A549 (cell line): ENCODE results near the gene NCOA4. TPM values are rescaled to one million over a fixed set of nuclear protein-coding genes. Genes with fewer than 3 reads are reported as not detected.
A peak's percentile ranks its signal among the peaks of the same experiment; 100 is the strongest.

Experiments
- ATAC-seq, 2 experiments: fragments of 200-7000 bp in 1 of 2; fragments of >200 bp in 1 of 2; cut with Nextera tagmentation in 1 of 2; cut with Tn5 transposase in 1 of 2; 3 replicates each; pipeline versions ENCODE4 v1.8.0 to v1.9.1; 2018 to 2020; ENCODE audit warnings: mild to moderate bottlenecking in 1 of 2, moderate library complexity in 1 of 2
- CTCF ChIA-PET: fragments of 300-600 bp; sonication (Branson Sonifier 250); formaldehyde crosslinking; extraction: SDS; loops from one replicate; lab custom pipeline; 2021; ENCODE audit warnings: antibody characterized with exemption, inconsistent platforms; lab: Yijun Ruan, JAX
- POLR2A ChIA-PET: fragments of 350-600 bp; formaldehyde crosslinking; extraction: SDS; loops from one replicate; lab custom pipeline; 2021; ENCODE audit warnings: antibody characterized with exemption, inconsistent platforms; lab: Yijun Ruan, JAX
- DNase-seq, 2 experiments: peaks; one replicate each; pipeline versions ENCODE4 v3.0.0 to v3.0.0-alpha.2; 2011 to 2016; ENCODE audit warnings: low read depth in 1 of 2, low spot score in 1 of 2
- FAIRE-seq: peaks from 2 replicates; lab custom pipeline; 2011; peaks lifted over from hg19 to GRCh38; lab: Jason Lieb, UNC
- H3K27ac ChIP-seq, 2 experiments: fragments of >200 bp; sonication (Bioruptor Twin); formaldehyde crosslinking; 3 replicates each; pipeline ENCODE4 v1.5.1; 2016 to 2017
- H3K4me1 ChIP-seq: fragments of >200 bp; sonication (Bioruptor Twin); formaldehyde crosslinking; 3 replicates; pipeline ENCODE4 v1.6.1; 2016
- H3K4me2 ChIP-seq: fragments of >200 bp; sonication (Bioruptor Twin); formaldehyde crosslinking; 3 replicates; pipeline ENCODE4 v1.6.1; 2016
- H3K4me3 ChIP-seq: fragments of >200 bp; sonication (Bioruptor Twin); formaldehyde crosslinking; 3 replicates; pipeline ENCODE4 v1.5.1; 2016
- H3K9me3 ChIP-seq: fragments of >200 bp; sonication (Bioruptor Twin); formaldehyde crosslinking; 3 replicates; pipeline ENCODE4 v1.6.1; 2016
- CBX2 ChIP-seq: fragments of 200-600 bp; sonication (generic); IDR thresholded peaks from 2 replicates; pipeline ENCODE4 v1.6.1; 2016; ENCODE audit warnings: low read depth, mild to moderate bottlenecking, borderline replicate concordance
- CHD2 ChIP-seq: fragments of 150-350 bp; IDR thresholded peaks from 2 replicates; pipeline ENCODE4 v1.6.1; 2014; ENCODE audit warnings: low read length; ENCODE audit not compliant: partially characterized antibody
- CHD4 ChIP-seq: fragments of 200-600 bp; sonication (generic); IDR thresholded peaks from 2 replicates; pipeline ENCODE4 v1.6.1; 2016; ENCODE audit warnings: antibody characterized with exemption, mild to moderate bottlenecking, borderline replicate concordance
- EHF ChIP-seq: fragments of 250-450 bp; sonication (Bioruptor Pico); IDR thresholded peaks from 2 replicates; pipeline ENCODE4 v1.5.0; 2020; ENCODE audit warnings: mild to moderate bottlenecking
- EP300 ChIP-seq, 2 experiments: fragments of >200 bp; sonication (Bioruptor Twin); formaldehyde crosslinking; IDR thresholded peaks; 2 replicates in 1 of 2; 3 replicates in 1 of 2; pipeline ENCODE4 v1.6.1; 2016 to 2017
- ESRRA ChIP-seq: fragments of 150-350 bp; IDR thresholded peaks from 2 replicates; pipeline ENCODE4 v1.6.1; 2014; ENCODE audit warnings: mild to moderate bottlenecking, low read length, borderline replicate concordance
- FOSB ChIP-seq: fragments of 250-450 bp; sonication (Bioruptor Pico); IDR thresholded peaks from 2 replicates; pipeline ENCODE4 v1.5.0; 2020; ENCODE audit warnings: mild to moderate bottlenecking, moderate library complexity
- FOSL2 ChIP-seq, 2 experiments: fragments of 450-650 bp in 1 of 2; fragments of >200 bp in 1 of 2; sonication (Bioruptor Twin) in 1 of 2; formaldehyde crosslinking; IDR thresholded peaks; 2 replicates each; pipeline versions ENCODE4 v1.5.0 to v1.6.1; 2016 to 2020; ENCODE audit warnings: mild to moderate bottlenecking in 1 of 2, moderate library complexity in 1 of 2
- HEYL ChIP-seq: fragments of 250-450 bp; sonication (Bioruptor Pico); IDR thresholded peaks from 2 replicates; pipeline ENCODE4 v1.8.0; 2021; ENCODE audit warnings: mild to moderate bottlenecking, moderate library complexity
- HOXA7 ChIP-seq: fragments of 250-450 bp; sonication (Bioruptor Pico); IDR thresholded peaks from 2 replicates; pipeline ENCODE4 v1.5.0; 2020; ENCODE audit warnings: mild to moderate bottlenecking, moderate library complexity
- HOXB5 ChIP-seq: fragments of 250-450 bp; sonication (Bioruptor Pico); IDR thresholded peaks from 2 replicates; pipeline ENCODE4 v1.5.0; 2020; ENCODE audit warnings: mild to moderate bottlenecking, moderate library complexity
- JUN ChIP-seq, 2 experiments: fragments of >200 bp; sonication (Bioruptor Twin); formaldehyde crosslinking; IDR thresholded peaks; 2 replicates in 1 of 2; 3 replicates in 1 of 2; pipeline ENCODE4 v1.6.1; 2016 to 2017
- MAFK ChIP-seq: fragments of 450-650 bp; IDR thresholded peaks from 2 replicates; pipeline ENCODE4 v1.6.1; 2014; ENCODE audit not compliant: partially characterized antibody
- MAZ ChIP-seq: fragments of 150-350 bp; IDR thresholded peaks from 2 replicates; pipeline ENCODE4 v1.6.1; 2014; ENCODE audit warnings: antibody characterized with exemption, low read depth, low read length, borderline replicate concordance
- NFE2L2 ChIP-seq: fragments of 150-350 bp; conservative IDR thresholded peaks from 2 replicates; pipeline ENCODE4 v1.6.1; 2014; ENCODE audit warnings: low read length
- NPAS2 ChIP-seq: fragments of 250-450 bp; sonication (Bioruptor Pico); IDR thresholded peaks from 2 replicates; pipeline ENCODE4 v1.8.0; 2022; ENCODE audit warnings: mild to moderate bottlenecking, moderate library complexity, borderline replicate concordance
- RCOR1 ChIP-seq: fragments of 150-350 bp; IDR thresholded peaks from 2 replicates; pipeline ENCODE4 v1.6.1; 2014; ENCODE audit warnings: antibody characterized with exemption, low read length, low read depth
- RFX5 ChIP-seq: fragments of 450-650 bp; IDR thresholded peaks from 2 replicates; pipeline ENCODE4 v1.7.1; 2014; ENCODE audit warnings: antibody characterized with exemption, mild to moderate bottlenecking, moderate library complexity
- SREBF2 ChIP-seq: fragments of 450-650 bp; IDR thresholded peaks from 2 replicates; pipeline ENCODE4 v1.6.1; 2014; ENCODE audit warnings: mild to moderate bottlenecking, moderate library complexity
- TFCP2L1 ChIP-seq: fragments of 250-450 bp; sonication (Bioruptor Pico); IDR thresholded peaks from 2 replicates; pipeline ENCODE4 v1.5.0; 2021; ENCODE audit warnings: mild to moderate bottlenecking
- TP53 ChIP-seq: fragments of 250-450 bp; sonication (Bioruptor Pico); IDR thresholded peaks from 2 replicates; pipeline ENCODE4 v1.5.0; 2021; ENCODE audit warnings: mild to moderate bottlenecking, moderate library complexity
- ZC3H11A ChIP-seq: fragments of 450-650 bp; IDR thresholded peaks from 2 replicates; pipeline ENCODE4 v1.6.1; 2014; ENCODE audit warnings: antibody characterized with exemption, mild to moderate bottlenecking
- ZFP36 ChIP-seq: fragments of 450-650 bp; IDR thresholded peaks from 2 replicates; pipeline ENCODE4 v1.6.1; 2014; ENCODE audit warnings: borderline replicate concordance; ENCODE audit not compliant: partially characterized antibody
- WGBS: methylation state at CpG from one replicate; pipeline ENCODE4 v1.1.6; 2017; ENCODE audit errors: missing lambda C conversion rate; 5-methylcytosine and 5-hydroxymethylcytosine counted together
- polyA plus RNA-seq, 4 experiments: library from polyadenylated mRNA; depleted of rRNA in 3 of 4; stranded (reverse); fragments of >200 nt; fragmentation: RNase III in 1 of 4; extraction: RNeasy Plus Mini Kit Qiagen cat#74134 plus additional on column Dnase treatment in 1 of 4; gene quantifications; 2 replicates in 3 of 4; 3 replicates in 1 of 4; pipeline ENCODE4 v1.2.3, GENCODE V29; 2011 to 2017
- TF ChIP-seq, protein P1 (sequence below): fragments of >200 bp; sonication (Bioruptor Twin); formaldehyde crosslinking; IDR thresholded peaks from 3 replicates; pipeline ENCODE4 v1.5.1; 2016
- TF ChIP-seq, protein P2 (sequence below): fragments of 150-350 bp; IDR thresholded peaks from 2 replicates; pipeline ENCODE4 v1.6.1; 2014; ENCODE audit warnings: low read depth, mild to moderate bottlenecking, low read length
- TF ChIP-seq, protein P3 (sequence below): fragments of 250-450 bp; sonication (Bioruptor Pico); IDR thresholded peaks from 2 replicates; pipeline ENCODE4 v1.5.0; 2021; ENCODE audit warnings: mild to moderate bottlenecking, moderate library complexity, borderline replicate concordance
- TF ChIP-seq, protein P4 (sequence below): IDR thresholded peaks from 2 replicates; pipeline ENCODE4 v1.6.1; 2012
- TF ChIP-seq, protein P5 (sequence below): fragments of >200 bp; sonication (Bioruptor Twin); formaldehyde crosslinking; IDR thresholded peaks from 3 replicates; pipeline ENCODE4 v1.6.1; 2016
- TF ChIP-seq, protein P6 (sequence below): fragments of >200 bp; sonication (Bioruptor Twin); formaldehyde crosslinking; IDR thresholded peaks from 2 replicates; pipeline ENCODE4 v1.6.1; 2016

Gene NCOA4
- polyA plus RNA-seq, 2 of the 4 experiments (the other 2 are of a cell fraction), result 72.1 to 112 TPM

DNA sequence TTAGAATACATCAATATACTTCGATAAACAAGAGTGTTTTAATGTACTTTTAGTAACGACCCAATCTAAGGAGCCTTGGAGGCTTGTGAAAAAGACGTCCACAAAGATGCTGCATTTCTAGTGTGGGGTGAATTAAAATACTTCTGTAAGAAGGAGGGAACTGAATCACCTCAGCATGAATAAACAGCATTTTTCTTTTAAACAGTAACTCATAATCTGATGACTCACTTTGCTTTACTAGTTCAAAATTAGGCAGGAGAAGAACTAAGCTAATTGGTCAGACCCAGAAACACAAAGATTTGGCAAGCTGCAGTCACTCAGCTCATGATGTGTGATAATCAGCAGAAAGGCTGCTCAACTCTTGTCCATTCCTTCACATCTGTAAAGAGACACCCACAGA is 24.2 kb downstream of the NCOA4 start:
- no peak for TF ChIP-seq TP53 (CRISPR knock-in tag)
- TF ChIP-seq FOSL2 (IDR thresholded peaks at IDR 0.05), result no peak
- peak; percentile 54 for TF ChIP-seq FOSL2 (CRISPR knock-in tag; IDR thresholded peaks at IDR 0.05)
- TF ChIP-seq RCOR1, result no peak
- TF ChIP-seq FOSB (CRISPR knock-in tag), result no peak
- no peak for TF ChIP-seq CHD4
- no peak for TF ChIP-seq HEYL (CRISPR knock-in tag)
- FAIRE-seq (no peak), DNase-seq (no peak), ATAC-seq (no peak; a peak in 1 of 6 replicates)
- H3K27ac ChIP-seq, result peak overlapping the region in 1 of 2 experiments; percentile 4; a peak in 1 of 6 replicates
- 0 out of 3 replicates have a peak overlapping the region, but pooled peaks have one; percentile 25 for H3K4me2 ChIP-seq
- 40% methylated on average over 3 of the region's 3 CpGs for WGBS
- ChIA-PET POLR2A (no interaction called here), CTCF (no interaction called here)
- peaks cover 20% of the 10 kb centered on the region for H3K4me1 ChIP-seq
- H3K9me3 ChIP-seq, result no peaks in the 10 kb centered on the region
- no peak overlapping the region for H3K4me3 ChIP-seq

DNA sequence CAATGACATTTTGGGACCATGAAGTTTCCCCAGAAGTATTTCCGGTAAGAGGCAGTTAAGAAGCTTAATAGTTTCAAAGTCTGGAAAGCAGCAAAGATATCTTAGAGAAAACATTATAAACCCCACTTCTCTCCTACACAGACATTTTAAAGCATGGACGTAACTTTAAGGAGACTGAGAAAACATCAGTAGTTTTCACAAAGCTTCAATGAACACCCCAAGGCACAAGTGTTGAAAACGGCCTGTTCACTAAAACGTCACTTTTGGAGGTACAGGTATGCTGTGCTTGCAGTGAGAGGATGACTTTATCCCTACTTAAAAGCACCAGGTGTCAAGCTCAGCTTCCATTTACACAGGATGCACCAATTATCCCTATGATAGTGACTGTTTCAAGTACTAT is 25.0 kb downstream of the NCOA4 start:
- ChIA-PET POLR2A (no interaction called here), CTCF (no interaction called here)

DNA sequence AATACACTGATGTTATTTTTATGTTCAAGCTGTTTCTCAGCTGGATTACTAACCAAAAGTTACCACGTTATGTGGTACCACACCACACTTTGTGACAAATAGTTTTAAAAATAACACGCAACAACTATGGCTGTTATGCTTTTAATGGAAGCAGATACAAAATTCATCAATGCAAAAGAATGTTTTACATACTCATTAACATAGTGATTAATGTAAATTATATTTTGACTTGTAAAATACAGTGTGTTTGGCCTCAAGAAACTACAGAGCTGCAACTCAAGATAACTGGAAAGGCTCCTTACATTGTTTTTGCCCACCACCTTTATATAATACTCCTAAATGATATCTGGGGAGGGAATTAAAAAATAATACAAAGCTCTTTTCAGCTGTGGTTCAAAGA is 25.5 kb downstream of the NCOA4 start:
- no peak overlapping the region for H3K4me3 ChIP-seq
- FAIRE-seq, result no peak
- DNase-seq, result no peak
- 96% methylated on average over 2 of the region's 2 CpGs for WGBS
- no peaks in the 10 kb centered on the region for H3K9me3 ChIP-seq
- peaks cover 20% of the 10 kb centered on the region for H3K4me1 ChIP-seq
- TF ChIP-seq SREBF2 (no peak), ESRRA (no peak), RCOR1 (no peak), MAFK (no peak), EP300 (IDR thresholded peaks at IDR 0.05) (no peak), TFCP2L1 (CRISPR knock-in tag) (no peak), FOSL2 (IDR thresholded peaks at IDR 0.05) (no peak), FOSL2 (CRISPR knock-in tag; IDR thresholded peaks at IDR 0.05) (no peak), MAZ (no peak), NFE2L2 (no peak), CHD2 (no peak), HOXB5 (CRISPR knock-in tag) (no peak), ZFP36 (no peak), TP53 (CRISPR knock-in tag) (no peak), EHF (CRISPR knock-in tag) (no peak), HEYL (CRISPR knock-in tag) (no peak), HOXA7 (CRISPR knock-in tag) (no peak)
- TF ChIP-seq, protein P1, sequence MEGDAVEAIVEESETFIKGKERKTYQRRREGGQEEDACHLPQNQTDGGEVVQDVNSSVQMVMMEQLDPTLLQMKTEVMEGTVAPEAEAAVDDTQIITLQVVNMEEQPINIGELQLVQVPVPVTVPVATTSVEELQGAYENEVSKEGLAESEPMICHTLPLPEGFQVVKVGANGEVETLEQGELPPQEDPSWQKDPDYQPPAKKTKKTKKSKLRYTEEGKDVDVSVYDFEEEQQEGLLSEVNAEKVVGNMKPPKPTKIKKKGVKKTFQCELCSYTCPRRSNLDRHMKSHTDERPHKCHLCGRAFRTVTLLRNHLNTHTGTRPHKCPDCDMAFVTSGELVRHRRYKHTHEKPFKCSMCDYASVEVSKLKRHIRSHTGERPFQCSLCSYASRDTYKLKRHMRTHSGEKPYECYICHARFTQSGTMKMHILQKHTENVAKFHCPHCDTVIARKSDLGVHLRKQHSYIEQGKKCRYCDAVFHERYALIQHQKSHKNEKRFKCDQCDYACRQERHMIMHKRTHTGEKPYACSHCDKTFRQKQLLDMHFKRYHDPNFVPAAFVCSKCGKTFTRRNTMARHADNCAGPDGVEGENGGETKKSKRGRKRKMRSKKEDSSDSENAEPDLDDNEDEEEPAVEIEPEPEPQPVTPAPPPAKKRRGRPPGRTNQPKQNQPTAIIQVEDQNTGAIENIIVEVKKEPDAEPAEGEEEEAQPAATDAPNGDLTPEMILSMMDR, result no peak
- TF ChIP-seq, protein P2, sequence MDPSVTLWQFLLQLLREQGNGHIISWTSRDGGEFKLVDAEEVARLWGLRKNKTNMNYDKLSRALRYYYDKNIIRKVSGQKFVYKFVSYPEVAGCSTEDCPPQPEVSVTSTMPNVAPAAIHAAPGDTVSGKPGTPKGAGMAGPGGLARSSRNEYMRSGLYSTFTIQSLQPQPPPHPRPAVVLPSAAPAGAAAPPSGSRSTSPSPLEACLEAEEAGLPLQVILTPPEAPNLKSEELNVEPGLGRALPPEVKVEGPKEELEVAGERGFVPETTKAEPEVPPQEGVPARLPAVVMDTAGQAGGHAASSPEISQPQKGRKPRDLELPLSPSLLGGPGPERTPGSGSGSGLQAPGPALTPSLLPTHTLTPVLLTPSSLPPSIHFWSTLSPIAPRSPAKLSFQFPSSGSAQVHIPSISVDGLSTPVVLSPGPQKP, result no peak
- TF ChIP-seq, protein P3, sequence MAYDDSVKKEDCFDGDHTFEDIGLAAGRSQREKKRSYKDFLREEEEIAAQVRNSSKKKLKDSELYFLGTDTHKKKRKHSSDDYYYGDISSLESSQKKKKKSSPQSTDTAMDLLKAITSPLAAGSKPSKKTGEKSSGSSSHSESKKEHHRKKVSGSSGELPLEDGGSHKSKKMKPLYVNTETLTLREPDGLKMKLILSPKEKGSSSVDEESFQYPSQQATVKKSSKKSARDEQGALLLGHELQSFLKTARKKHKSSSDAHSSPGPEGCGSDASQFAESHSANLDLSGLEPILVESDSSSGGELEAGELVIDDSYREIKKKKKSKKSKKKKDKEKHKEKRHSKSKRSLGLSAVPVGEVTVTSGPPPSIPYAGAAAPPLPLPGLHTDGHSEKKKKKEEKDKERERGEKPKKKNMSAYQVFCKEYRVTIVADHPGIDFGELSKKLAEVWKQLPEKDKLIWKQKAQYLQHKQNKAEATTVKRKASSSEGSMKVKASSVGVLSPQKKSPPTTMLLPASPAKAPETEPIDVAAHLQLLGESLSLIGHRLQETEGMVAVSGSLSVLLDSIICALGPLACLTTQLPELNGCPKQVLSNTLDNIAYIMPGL (CRISPR knock-in tag), result no peak
- TF ChIP-seq, protein P4, sequence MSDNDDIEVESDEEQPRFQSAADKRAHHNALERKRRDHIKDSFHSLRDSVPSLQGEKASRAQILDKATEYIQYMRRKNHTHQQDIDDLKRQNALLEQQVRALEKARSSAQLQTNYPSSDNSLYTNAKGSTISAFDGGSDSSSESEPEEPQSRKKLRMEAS, result no peak
- TF ChIP-seq, all 56 proteins: peak for 0
- no peak for ATAC-seq
- ChIA-PET CTCF (no interaction called here), POLR2A (no interaction called here)
- no peak overlapping the region for H3K27ac ChIP-seq
- H3K4me2 ChIP-seq, result no peak overlapping the region

More for the DNA sequence above, 25.0 kb downstream of the NCOA4 start:
- 69% methylated on average over 4 of the region's 4 CpGs for WGBS
- Histone ChIP-seq H3K27ac (no peak overlapping the region), H3K4me2 (no peak overlapping the region), H3K4me1 (peaks cover 20% of the 10 kb centered on the region), H3K4me3 (no peak overlapping the region), H3K9me3 (no peaks in the 10 kb centered on the region)
- no peak for FAIRE-seq
- TF ChIP-seq, protein P4, result no peak
- TF ChIP-seq MAZ (no peak), JUN (IDR thresholded peaks at IDR 0.05) (no peak), NPAS2 (CRISPR knock-in tag) (no peak), CBX2 (no peak), ZFP36 (no peak), ESRRA (no peak), RFX5 (no peak), ZC3H11A (no peak)
- TF ChIP-seq, protein P5, sequence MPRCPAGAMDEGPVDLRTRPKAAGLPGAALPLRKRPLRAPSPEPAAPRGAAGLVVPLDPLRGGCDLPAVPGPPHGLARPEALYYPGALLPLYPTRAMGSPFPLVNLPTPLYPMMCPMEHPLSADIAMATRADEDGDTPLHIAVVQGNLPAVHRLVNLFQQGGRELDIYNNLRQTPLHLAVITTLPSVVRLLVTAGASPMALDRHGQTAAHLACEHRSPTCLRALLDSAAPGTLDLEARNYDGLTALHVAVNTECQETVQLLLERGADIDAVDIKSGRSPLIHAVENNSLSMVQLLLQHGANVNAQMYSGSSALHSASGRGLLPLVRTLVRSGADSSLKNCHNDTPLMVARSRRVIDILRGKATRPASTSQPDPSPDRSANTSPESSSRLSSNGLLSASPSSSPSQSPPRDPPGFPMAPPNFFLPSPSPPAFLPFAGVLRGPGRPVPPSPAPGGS, result no peak
- TF ChIP-seq, protein P6, sequence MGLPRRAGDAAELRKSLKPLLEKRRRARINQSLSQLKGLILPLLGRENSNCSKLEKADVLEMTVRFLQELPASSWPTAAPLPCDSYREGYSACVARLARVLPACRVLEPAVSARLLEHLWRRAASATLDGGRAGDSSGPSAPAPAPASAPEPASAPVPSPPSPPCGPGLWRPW, result no peak
- no peak for ATAC-seq
- DNase-seq, result no peak
